Endodermal cell (in vitro differentiated cells): ENCODE data around the gene SEC24D. TPM values are rescaled to one million over a fixed set of nuclear protein-coding genes. Genes with fewer than 3 reads are reported as not detected.

Source experiments
- DNase-seq: peaks from one replicate; pipeline ENCODE4 v3.0.0-alpha.2; 2017
- H3K27ac ChIP-seq: 2 replicates; pipeline ENCODE4 v1.5.1; 2013; ENCODE audit warnings: mild to moderate bottlenecking, low read depth, low read length, moderate library complexity
- H3K27me3 ChIP-seq: 2 replicates; pipeline ENCODE4 v1.6.1; 2013; ENCODE audit warnings: mild to moderate bottlenecking, low read length, moderate library complexity; ENCODE audit not compliant: insufficient read depth, control insufficient read depth, poor library complexity, severe bottlenecking
- H3K36me3 ChIP-seq: 2 replicates; pipeline ENCODE4 v1.7.0; 2013; ENCODE audit warnings: mild to moderate bottlenecking, low read length, moderate library complexity; ENCODE audit not compliant: control insufficient read depth, insufficient read depth
- H3K4me1 ChIP-seq: one replicate; pipeline ENCODE4 v1.7.0; 2013; ENCODE audit warnings: low read length; ENCODE audit not compliant: control insufficient read depth, insufficient read depth
- H3K4me3 ChIP-seq: 2 replicates; pipeline ENCODE4 v1.5.1; 2013; ENCODE audit warnings: mild to moderate bottlenecking, low read length, moderate library complexity
- H3K9ac ChIP-seq: 2 replicates; pipeline ENCODE4 v1.6.1; 2013; ENCODE audit warnings: mild to moderate bottlenecking, low read length, moderate library complexity; ENCODE audit not compliant: poor library complexity, severe bottlenecking; ENCODE audit errors: extremely low read depth
- H3K9me3 ChIP-seq: 2 replicates; pipeline ENCODE4 v1.6.1; 2013; ENCODE audit warnings: mild to moderate bottlenecking, low read length, moderate library complexity; ENCODE audit not compliant: control insufficient read depth
- H3K27ac Mint-ChIP-seq: 2 replicates; pipeline ENCODE4 v1.8.0; 2020; ENCODE audit warnings: mixed read lengths
- H3K27me3 Mint-ChIP-seq: 2 replicates; pipeline ENCODE4 v1.8.0; 2021; ENCODE audit warnings: mild to moderate bottlenecking, mixed read lengths; ENCODE audit not compliant: insufficient read depth
- H3K36me3 Mint-ChIP-seq: 2 replicates; pipeline ENCODE4 v1.8.0; 2020; ENCODE audit warnings: low read depth, mixed read lengths
- H3K4me1 Mint-ChIP-seq: 2 replicates; pipeline ENCODE4 v1.8.0; 2020; ENCODE audit warnings: mixed read lengths
- H3K4me3 Mint-ChIP-seq: 2 replicates; pipeline ENCODE4 v1.8.0; 2020; ENCODE audit warnings: mild to moderate bottlenecking, moderate library complexity, mixed read lengths
- H3K9me3 Mint-ChIP-seq: 2 replicates; pipeline ENCODE4 v1.8.0; 2020; ENCODE audit warnings: mild to moderate bottlenecking, mixed read lengths
- WGBS, 2 experiments: methylation state at CpG; one replicate each; pipeline versions ENCODE4 v1.1.5 to v1.1.7; 2013; ENCODE audit warnings: missing lambda C conversion rate in 2 of 2, mixed read lengths in 1 of 2; ENCODE audit not compliant: insufficient coverage in 1 of 2, insufficient read length in 1 of 2; 5-methylcytosine and 5-hydroxymethylcytosine counted together
- total RNA-seq, 2 donors: library from RNA; stranded (reverse); fragmentation: NEBNext Ultra II Directional in 1 of 2; extraction: Animal tissue kit (Norgen Biotek cat#: 25700) in 1 of 2; gene quantifications; 2 replicates in 1 of 2; 3 replicates in 1 of 2; pipeline ENCODE4 v1.2.1, GENCODE V29; 2021
- TF ChIP-seq, protein P1 (sequence below): fragments of 200-600 bp; sonication (generic); conservative IDR thresholded peaks from 2 replicates; pipeline ENCODE4 v1.5.0; 2021; ENCODE audit warnings: antibody characterized with exemption, mild to moderate bottlenecking

Gene SEC24D
- total RNA-seq, 2 donors from 2014 or later: 40.4 to 42.8 TPM

DNA sequence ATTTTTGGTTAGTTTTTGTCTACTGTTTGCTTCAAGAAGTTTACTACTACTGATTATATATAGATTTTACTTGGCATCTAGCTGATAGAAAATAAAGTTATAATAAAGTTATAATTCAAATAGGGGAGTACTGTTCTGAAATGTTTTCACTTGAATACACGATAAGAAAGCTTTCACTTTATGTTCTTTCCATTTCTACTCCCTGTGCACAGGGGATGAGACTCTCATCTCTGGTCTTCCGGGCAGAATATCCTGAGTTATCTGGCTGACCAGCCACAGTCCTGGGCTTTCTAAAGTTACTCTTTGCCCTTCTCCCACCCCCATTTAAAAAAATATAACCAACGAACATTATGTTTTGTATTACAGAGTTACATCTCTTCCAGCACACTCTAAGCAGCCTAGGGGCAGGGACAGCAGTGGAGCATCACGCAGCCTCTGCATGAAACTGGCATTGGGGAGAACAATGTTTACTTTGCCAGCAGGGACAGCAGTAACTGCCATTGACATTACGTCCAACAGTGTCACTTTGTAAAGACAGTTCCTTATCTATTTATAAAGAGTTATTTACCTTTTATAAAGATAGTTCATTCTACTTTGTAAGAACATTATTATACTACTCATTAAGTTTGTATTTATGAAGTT, 86.5 kb downstream of the SEC24D start:
- no peak overlapping the region for H3K27ac ChIP-seq
- WGBS, 2 experiments: 88 to 94% methylated on average over 2 to 4 of the region's 5 CpGs
- Mint-ChIP-seq H3K4me1 (no peaks in the 10 kb centered on the region), H3K27ac (no peak overlapping the region), H3K9me3 (no peaks in the 10 kb centered on the region), H3K36me3 (peaks cover 20% of the 10 kb centered on the region), H3K27me3 (no peaks in the 10 kb centered on the region), H3K4me3 (no peak overlapping the region)
- peaks cover 66% of the 10 kb centered on the region for H3K36me3 ChIP-seq
- H3K4me3 ChIP-seq: no peak overlapping the region
- no peaks in the 10 kb centered on the region for H3K9me3 ChIP-seq
- TF ChIP-seq, protein P1, sequence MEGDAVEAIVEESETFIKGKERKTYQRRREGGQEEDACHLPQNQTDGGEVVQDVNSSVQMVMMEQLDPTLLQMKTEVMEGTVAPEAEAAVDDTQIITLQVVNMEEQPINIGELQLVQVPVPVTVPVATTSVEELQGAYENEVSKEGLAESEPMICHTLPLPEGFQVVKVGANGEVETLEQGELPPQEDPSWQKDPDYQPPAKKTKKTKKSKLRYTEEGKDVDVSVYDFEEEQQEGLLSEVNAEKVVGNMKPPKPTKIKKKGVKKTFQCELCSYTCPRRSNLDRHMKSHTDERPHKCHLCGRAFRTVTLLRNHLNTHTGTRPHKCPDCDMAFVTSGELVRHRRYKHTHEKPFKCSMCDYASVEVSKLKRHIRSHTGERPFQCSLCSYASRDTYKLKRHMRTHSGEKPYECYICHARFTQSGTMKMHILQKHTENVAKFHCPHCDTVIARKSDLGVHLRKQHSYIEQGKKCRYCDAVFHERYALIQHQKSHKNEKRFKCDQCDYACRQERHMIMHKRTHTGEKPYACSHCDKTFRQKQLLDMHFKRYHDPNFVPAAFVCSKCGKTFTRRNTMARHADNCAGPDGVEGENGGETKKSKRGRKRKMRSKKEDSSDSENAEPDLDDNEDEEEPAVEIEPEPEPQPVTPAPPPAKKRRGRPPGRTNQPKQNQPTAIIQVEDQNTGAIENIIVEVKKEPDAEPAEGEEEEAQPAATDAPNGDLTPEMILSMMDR: no peak
- no peaks in the 10 kb centered on the region for H3K27me3 ChIP-seq
- DNase-seq: no peak
- no peak overlapping the region for H3K9ac ChIP-seq
- no peaks in the 10 kb centered on the region for H3K4me1 ChIP-seq

DNA sequence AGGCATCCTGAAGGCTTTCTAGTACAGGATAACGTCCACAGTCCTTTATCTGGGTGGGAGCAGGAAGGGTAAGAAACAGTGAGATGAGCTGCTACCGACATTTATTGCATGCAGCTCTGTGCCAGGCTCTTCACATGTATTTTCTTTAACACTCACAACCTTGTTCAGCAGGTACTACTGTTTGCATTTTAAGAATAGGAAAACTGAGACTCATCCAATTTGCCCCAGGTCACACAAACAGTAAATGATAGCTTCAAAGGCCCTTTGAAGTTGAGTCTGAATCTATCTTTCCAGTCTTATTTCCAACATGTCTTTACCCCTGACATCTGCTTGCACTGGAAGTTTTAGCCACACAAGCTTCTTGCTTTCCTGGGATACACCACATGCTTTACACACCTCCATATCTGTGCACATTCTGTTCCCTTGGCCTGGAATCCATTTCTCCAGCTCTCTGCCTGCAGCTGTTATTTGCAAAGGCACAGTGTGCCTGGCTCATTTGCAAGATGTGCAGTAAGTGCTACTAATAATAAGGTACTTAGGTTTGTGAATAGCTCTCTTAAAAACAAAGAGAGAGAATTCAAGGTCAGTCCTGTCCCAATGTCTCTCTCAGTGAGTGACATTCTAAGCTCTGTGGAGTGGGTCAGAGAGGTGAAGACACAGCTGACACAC, 89.5 kb downstream of the SEC24D start:
- Mint-ChIP-seq H3K9me3 (no peaks in the 10 kb centered on the region), H3K27ac (no peak overlapping the region), H3K36me3 (peaks cover 21% of the 10 kb centered on the region), H3K4me1 (no peaks in the 10 kb centered on the region), H3K27me3 (no peaks in the 10 kb centered on the region), H3K4me3 (no peak overlapping the region)
- Histone ChIP-seq H3K27ac (no peak overlapping the region), H3K27me3 (no peaks in the 10 kb centered on the region), H3K4me1 (no peaks in the 10 kb centered on the region), H3K36me3 (peaks cover 64% of the 10 kb centered on the region), H3K4me3 (no peak overlapping the region), H3K9me3 (no peaks in the 10 kb centered on the region), H3K9ac (no peak overlapping the region)
- TF ChIP-seq, protein P1: no peak
- 91 to 92% methylated on average over 1 to 2 of the region's 2 CpGs for WGBS, 2 experiments
- DNase-seq: no peak

DNA sequence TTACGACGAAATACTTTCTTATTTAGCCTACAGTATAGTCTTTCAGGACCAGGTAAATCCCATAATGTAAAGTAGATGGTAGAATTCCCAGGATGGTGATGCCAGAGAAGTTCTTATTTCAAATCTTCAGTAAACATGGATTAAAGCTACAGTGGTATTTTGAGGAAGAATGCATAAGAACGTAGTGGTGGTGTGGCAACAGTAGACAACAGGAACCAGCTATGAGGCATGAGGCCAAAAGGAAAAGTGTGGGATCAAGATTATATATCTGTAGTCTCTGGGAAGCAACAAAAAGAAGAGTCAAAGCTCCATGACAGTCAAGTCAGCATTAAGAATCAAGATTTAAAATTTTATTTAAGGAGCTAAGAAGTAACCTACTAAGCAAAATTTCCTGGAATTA, 90.6 kb downstream of the SEC24D start:
- 96 to 100% methylated on average over 3 of the region's 3 CpGs for WGBS, 2 experiments
- Histone ChIP-seq H3K9me3 (no peaks in the 10 kb centered on the region), H3K9ac (no peak overlapping the region), H3K4me1 (no peaks in the 10 kb centered on the region), H3K36me3 (peaks cover 58% of the 10 kb centered on the region), H3K4me3 (no peak overlapping the region), H3K27me3 (no peaks in the 10 kb centered on the region), H3K27ac (no peak overlapping the region)
- no peaks in the 10 kb centered on the region for H3K9me3 Mint-ChIP-seq
- H3K4me3 Mint-ChIP-seq: no peak overlapping the region
- H3K27ac Mint-ChIP-seq: no peak overlapping the region
- H3K36me3 Mint-ChIP-seq: peaks cover 21% of the 10 kb centered on the region
- H3K27me3 Mint-ChIP-seq: no peaks in the 10 kb centered on the region
- no peaks in the 10 kb centered on the region for H3K4me1 Mint-ChIP-seq
- DNase-seq: no peak
- TF ChIP-seq, protein P1: no peak
